ENCODE results near the gene COL16A1.
"Not testable (repeated sequence)": the region's sequence is repeated elsewhere in the genome, so short reads cannot be mapped to it uniquely, and the experiment has no call there.

The COL16A1 gene

GRCh38 chr1:31732751-31733289 is 29.0 kb upstream of the COL16A1 start:
- DNase-seq (ENCODE audit: low spot score), result peak; percentile 55

- DNase-seq (ENCODE audit: low spot score), result no peak
Observed at GRCh38 chr1:31732343-31732742, 28.5 kb upstream of the COL16A1 start.

- no peak for DNase-seq (ENCODE audit: low spot score)
Observed at GRCh38 chr1:31731049-31731565, 27.3 kb upstream of the COL16A1 start.

- DNase-seq (ENCODE audit: low spot score), result no peak
Observed at GRCh38 chr1:31730336-31731048, 26.7 kb upstream of the COL16A1 start.

GRCh38 chr1:31727849-31728248 is 24.0 kb upstream of the COL16A1 start:
- no peak for DNase-seq (ENCODE audit: low spot score)

GRCh38 chr1:31727195-31727594 is 23.4 kb upstream of the COL16A1 start:
- no peak for DNase-seq (ENCODE audit: low spot score)

- no peak for DNase-seq (ENCODE audit: low spot score)
Observed at GRCh38 chr1:31726715-31727114, 22.9 kb upstream of the COL16A1 start.

- DNase-seq (ENCODE audit: low spot score), result no peak
Observed at GRCh38 chr1:31725777-31726535, 22.1 kb upstream of the COL16A1 start.

GRCh38 chr1:31725134-31725533 is 21.3 kb upstream of the COL16A1 start:
- peak; percentile 74 for DNase-seq (ENCODE audit: low spot score)

GRCh38 chr1:31723828-31724359 is 20.1 kb upstream of the COL16A1 start:
- DNase-seq (ENCODE audit: low spot score), result peak; percentile 91

- DNase-seq (ENCODE audit: low spot score), result no peak
Observed at GRCh38 chr1:31718327-31718897, 14.6 kb upstream of the COL16A1 start.

GRCh38 chr1:31717341-31717740 is 13.5 kb upstream of the COL16A1 start:
- DNase-seq (ENCODE audit: low spot score), result no peak

GRCh38 chr1:31715873-31716220 is 12.0 kb upstream of the COL16A1 start:
- DNase-seq (ENCODE audit: low spot score), result no peak

- DNase-seq (ENCODE audit: low spot score), result peak; percentile 94
Observed at GRCh38 chr1:31715087-31715872, 11.5 kb upstream of the COL16A1 start.

GRCh38 chr1:31714442-31715086 is 10.7 kb upstream of the COL16A1 start:
- peak; percentile 74 for DNase-seq (ENCODE audit: low spot score)

- DNase-seq (ENCODE audit: low spot score), result no peak
Observed at GRCh38 chr1:31712630-31713029, 8.8 kb upstream of the COL16A1 start.

GRCh38 chr1:31712068-31712467 is 8.3 kb upstream of the COL16A1 start:
- DNase-seq (ENCODE audit: low spot score), result no peak

- DNase-seq (ENCODE audit: low spot score), result no peak
Observed at GRCh38 chr1:31708324-31708723, 4.5 kb upstream of the COL16A1 start.

GRCh38 chr1:31707711-31708110 is 3.9 kb upstream of the COL16A1 start:
- no peak for DNase-seq (ENCODE audit: low spot score)

GRCh38 chr1:31707059-31707600 is 3.3 kb upstream of the COL16A1 start:
- not testable (repeated sequence) for DNase-seq (ENCODE audit: low spot score)
